Ishikawa (cell line): ENCODE measurements around the gene PLCL2.

Experiments
- CEBPB ChIP-seq: IDR thresholded peaks from 2 replicates; pipeline ENCODE4 v1.6.1; 2012
- CREB1 ChIP-seq: IDR thresholded peaks from 2 replicates; pipeline ENCODE4 v1.6.1; 2012; ENCODE audit warnings: low read depth
- EGR1 ChIP-seq: IDR thresholded peaks from 2 replicates; pipeline ENCODE4 v1.6.1; 2012
- EP300 ChIP-seq: IDR thresholded peaks from 2 replicates; pipeline ENCODE4 v1.6.1; 2012; ENCODE audit warnings: borderline replicate concordance
- FOXM1 ChIP-seq: IDR thresholded peaks from 2 replicates; pipeline ENCODE4 v1.6.1; 2012; ENCODE audit warnings: low read depth, borderline replicate concordance
- NFIC ChIP-seq: IDR thresholded peaks from 2 replicates; pipeline ENCODE4 v1.6.1; 2012
- RAD21 ChIP-seq: IDR thresholded peaks from 2 replicates; pipeline ENCODE4 v1.6.1; 2012; ENCODE audit warnings: low read depth
- TAF1 ChIP-seq: IDR thresholded peaks from 2 replicates; pipeline ENCODE4 v1.6.1; 2012; ENCODE audit warnings: low read depth, mild to moderate bottlenecking
- TCF12 ChIP-seq: IDR thresholded peaks from 2 replicates; pipeline ENCODE4 v1.6.1; 2012; ENCODE audit warnings: low read depth
- TEAD4 ChIP-seq: IDR thresholded peaks from 2 replicates; pipeline ENCODE4 v1.6.1; 2012
- YY1 ChIP-seq: IDR thresholded peaks from 2 replicates; pipeline ENCODE4 v1.6.1; 2012; ENCODE audit warnings: low read depth
- ZBTB7A ChIP-seq: IDR thresholded peaks from 2 replicates; pipeline ENCODE4 v1.6.1; 2012; ENCODE audit warnings: low read depth
- TF ChIP-seq, protein P1 (sequence below): IDR thresholded peaks from 2 replicates; pipeline ENCODE4 v1.6.1; 2012
- TF ChIP-seq, protein P2 (sequence below): IDR thresholded peaks from 2 replicates; pipeline ENCODE4 v1.6.1; 2012
- TF ChIP-seq, protein P3 (sequence below): IDR thresholded peaks from 2 replicates; pipeline ENCODE4 v1.6.1; 2012; ENCODE audit warnings: low read depth, mild to moderate bottlenecking

The PLCL2 gene

DNA sequence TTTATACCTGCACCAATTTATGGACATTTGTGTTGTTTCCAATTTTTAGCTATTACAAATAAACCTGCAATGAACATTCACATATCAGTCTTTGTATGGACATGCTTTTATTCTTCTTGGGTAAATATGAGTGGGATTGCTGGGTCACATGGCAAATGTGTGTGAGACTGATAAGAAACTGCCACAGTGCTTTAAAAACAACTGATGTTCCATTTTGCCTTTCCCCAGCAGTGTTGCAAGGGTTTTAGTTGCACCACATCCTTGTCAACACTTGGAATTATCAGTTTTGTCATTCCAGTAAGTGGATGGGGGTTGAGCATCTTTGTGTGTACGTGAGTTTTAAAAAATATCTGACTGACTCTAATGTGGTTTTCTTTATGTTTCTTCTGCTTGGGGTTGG, 191.2 kb downstream of the PLCL2 start:
- no peak for TF ChIP-seq YY1
- no peak for TF ChIP-seq NFIC
- no peak for TF ChIP-seq CREB1
- TF ChIP-seq FOXM1: no peak
- no peak for TF ChIP-seq TAF1
- no peak for TF ChIP-seq CEBPB
- no peak for TF ChIP-seq EP300
- TF ChIP-seq, protein P1, sequence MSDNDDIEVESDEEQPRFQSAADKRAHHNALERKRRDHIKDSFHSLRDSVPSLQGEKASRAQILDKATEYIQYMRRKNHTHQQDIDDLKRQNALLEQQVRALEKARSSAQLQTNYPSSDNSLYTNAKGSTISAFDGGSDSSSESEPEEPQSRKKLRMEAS: no peak
- TF ChIP-seq TCF12: no peak
- no peak for TF ChIP-seq TEAD4

DNA sequence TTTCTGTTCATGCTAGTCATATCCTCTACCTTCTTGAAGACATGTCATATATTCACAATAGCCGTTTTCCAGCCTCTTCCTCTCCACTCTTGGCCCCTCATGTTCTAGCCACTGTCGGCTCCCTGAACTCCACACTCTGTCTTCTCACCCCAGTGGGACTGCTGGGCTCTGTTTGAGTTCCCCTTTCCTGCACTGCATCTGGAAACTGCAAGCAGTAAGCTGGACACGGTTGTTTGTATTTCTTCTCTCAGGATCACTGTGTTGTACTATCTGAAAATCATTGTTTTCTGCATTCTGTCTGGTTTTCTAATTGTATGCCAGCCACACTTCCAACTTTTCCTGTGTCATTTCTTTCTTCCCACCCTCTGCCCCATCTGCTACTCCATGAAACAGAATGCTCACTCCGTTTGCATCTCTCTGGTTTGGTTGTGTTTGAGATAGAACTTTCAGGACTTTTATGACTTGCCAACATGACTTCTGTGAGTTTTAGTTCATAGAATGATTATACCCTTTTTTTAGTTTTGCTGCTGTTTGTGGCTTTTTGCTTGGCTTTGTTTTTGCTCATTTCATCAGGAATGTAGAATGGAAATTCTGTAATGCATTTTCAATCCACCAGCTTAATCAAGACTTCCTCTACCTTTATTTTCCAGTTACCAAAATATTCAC, 192.3 kb downstream of the PLCL2 start:
- TF ChIP-seq TEAD4 (no peak), NFIC (no peak), EGR1 (no peak), RAD21 (no peak)
- TF ChIP-seq, protein P2, sequence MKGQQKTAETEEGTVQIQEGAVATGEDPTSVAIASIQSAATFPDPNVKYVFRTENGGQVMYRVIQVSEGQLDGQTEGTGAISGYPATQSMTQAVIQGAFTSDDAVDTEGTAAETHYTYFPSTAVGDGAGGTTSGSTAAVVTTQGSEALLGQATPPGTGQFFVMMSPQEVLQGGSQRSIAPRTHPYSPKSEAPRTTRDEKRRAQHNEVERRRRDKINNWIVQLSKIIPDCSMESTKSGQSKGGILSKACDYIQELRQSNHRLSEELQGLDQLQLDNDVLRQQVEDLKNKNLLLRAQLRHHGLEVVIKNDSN: no peak
- TF ChIP-seq, protein P3, sequence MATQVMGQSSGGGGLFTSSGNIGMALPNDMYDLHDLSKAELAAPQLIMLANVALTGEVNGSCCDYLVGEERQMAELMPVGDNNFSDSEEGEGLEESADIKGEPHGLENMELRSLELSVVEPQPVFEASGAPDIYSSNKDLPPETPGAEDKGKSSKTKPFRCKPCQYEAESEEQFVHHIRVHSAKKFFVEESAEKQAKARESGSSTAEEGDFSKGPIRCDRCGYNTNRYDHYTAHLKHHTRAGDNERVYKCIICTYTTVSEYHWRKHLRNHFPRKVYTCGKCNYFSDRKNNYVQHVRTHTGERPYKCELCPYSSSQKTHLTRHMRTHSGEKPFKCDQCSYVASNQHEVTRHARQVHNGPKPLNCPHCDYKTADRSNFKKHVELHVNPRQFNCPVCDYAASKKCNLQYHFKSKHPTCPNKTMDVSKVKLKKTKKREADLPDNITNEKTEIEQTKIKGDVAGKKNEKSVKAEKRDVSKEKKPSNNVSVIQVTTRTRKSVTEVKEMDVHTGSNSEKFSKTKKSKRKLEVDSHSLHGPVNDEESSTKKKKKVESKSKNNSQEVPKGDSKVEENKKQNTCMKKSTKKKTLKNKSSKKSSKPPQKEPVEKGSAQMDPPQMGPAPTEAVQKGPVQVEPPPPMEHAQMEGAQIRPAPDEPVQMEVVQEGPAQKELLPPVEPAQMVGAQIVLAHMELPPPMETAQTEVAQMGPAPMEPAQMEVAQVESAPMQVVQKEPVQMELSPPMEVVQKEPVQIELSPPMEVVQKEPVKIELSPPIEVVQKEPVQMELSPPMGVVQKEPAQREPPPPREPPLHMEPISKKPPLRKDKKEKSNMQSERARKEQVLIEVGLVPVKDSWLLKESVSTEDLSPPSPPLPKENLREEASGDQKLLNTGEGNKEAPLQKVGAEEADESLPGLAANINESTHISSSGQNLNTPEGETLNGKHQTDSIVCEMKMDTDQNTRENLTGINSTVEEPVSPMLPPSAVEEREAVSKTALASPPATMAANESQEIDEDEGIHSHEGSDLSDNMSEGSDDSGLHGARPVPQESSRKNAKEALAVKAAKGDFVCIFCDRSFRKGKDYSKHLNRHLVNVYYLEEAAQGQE: no peak

DNA sequence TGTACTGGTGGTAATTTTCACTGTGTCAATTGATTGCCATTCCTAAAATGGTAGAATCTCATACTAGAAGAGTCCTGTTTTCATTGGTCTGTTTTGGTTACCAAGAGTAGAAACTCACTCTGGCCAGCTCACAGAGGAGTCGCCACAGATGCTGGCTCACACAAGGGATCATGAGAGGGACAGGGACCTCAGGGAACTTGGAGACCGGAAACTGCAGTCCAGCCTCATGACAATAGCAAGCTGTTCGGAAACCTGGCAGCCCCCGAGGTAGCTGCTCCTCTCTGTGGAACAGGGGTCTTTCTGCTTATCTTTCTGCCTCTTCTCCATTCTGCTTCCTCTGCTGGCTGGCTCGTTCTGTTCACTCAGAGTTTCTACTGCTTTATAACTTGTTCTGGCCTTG, 192.9 kb downstream of the PLCL2 start:
- TF ChIP-seq, protein P2: no peak
- TF ChIP-seq CEBPB (no peak), ZBTB7A (no peak), TCF12 (no peak), YY1 (no peak), EGR1 (no peak), NFIC (no peak)

DNA sequence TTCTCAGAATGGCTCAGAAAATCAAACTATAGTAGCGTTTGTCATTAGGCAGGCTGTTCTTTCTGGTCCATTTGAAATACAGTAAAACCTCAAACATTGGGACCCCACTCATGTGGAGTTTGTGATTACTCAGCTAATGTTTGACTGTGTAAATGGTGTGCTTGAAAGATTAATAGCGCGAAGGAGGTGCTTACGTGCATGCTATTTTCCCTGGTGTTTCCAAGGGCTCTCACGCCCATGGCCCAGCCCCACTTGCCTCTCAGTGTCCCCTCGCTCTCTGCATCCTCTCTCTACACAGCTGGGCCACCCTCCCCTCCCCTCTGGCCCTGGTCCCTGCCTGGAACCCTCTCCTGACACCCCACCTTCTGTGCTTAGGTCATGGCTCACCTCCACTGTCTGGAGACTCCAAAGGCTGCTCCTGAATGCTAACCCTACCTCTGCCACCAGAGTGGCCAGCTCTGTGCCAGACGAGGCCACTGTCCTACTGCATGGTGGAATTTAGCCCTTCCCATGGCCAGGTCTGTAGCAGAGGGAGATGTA, 194.2 kb downstream of the PLCL2 start:
- TF ChIP-seq RAD21 (no peak), TCF12 (no peak), CREB1 (no peak), NFIC (no peak), EGR1 (no peak), EP300 (no peak), ZBTB7A (no peak), TEAD4 (no peak), TAF1 (no peak)
- TF ChIP-seq, protein P2: no peak
- TF ChIP-seq, protein P1: no peak

DNA sequence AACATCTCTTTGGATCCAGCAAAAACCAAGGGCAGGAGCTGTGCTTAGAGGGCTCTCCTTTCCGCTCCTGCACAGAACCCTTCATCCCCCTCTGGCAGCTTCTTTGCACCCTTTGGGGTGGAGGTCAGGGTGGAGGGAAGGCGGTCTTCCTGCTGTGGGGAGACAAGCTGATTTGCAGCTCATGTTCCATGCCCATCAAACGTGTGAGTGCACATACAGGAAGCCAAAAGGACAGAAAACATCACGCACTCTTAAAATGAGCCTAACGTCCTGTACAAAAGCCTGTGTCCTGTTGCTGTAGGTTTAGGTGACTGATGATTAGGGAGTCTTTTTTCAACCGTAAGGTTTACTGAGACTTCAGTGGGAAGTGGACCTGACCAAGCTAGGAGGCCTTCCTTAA, 195.2 kb downstream of the PLCL2 start:
- no peak for TF ChIP-seq TAF1
- no peak for TF ChIP-seq CEBPB
- no peak for TF ChIP-seq CREB1
- TF ChIP-seq, protein P1: no peak

DNA sequence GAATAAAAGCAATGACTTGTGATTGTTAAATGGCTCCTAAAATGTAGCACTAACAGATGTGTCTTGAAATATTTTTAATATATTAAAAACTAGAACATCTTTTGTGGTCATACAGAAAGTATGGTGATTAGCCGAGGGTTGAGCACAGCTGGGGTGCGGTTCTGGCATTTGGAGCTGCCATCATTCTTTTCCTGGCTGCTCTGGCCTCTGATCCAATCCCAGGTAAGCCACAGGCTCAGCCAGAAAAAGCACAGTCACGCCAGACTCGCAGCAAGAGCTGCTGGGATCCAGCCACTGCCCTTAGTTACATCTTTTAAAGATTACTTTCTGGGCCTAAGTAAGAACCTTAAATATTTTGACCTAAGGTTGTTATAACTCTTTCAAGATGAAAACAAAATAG, 196.8 kb downstream of the PLCL2 start:
- TF ChIP-seq YY1: no peak
- no peak for TF ChIP-seq CREB1
- TF ChIP-seq ZBTB7A: no peak
- TF ChIP-seq TAF1: no peak
- TF ChIP-seq, protein P1: no peak
- no peak for TF ChIP-seq EGR1
- TF ChIP-seq NFIC: no peak
- TF ChIP-seq, protein P3: no peak
- TF ChIP-seq, protein P2: no peak
- no peak for TF ChIP-seq FOXM1
